ENCODE data around the gene COL19A1.

COL19A1 gene

GRCh38 chr6:70110126-70111022 is 244.0 kb downstream of the COL19A1 start:
- ATAC-seq (ENCODE audit: low read depth) (no peak), DNase-seq (ENCODE audit: low spot score) (no peak)
- H3K4me3 ChIP-seq (ENCODE audit: severe bottlenecking) = no peak overlapping the region
- H3K27me3 ChIP-seq (ENCODE audit: insufficient read depth, poor library complexity, severe bottlenecking) = peaks cover 22% of the 10 kb centered on the region
- no peaks in the 10 kb centered on the region for H3K9me3 ChIP-seq (ENCODE audit: severe bottlenecking)
- no peaks in the 10 kb centered on the region for H3K36me3 ChIP-seq (ENCODE audit: low read depth)
- no peak overlapping the region for H3K27ac ChIP-seq (ENCODE audit: poor library complexity, severe bottlenecking)
- H3K4me1 ChIP-seq (ENCODE audit: insufficient read depth, poor library complexity, severe bottlenecking) = no peaks in the 10 kb centered on the region
- no peak for TF ChIP-seq CTCF (IDR thresholded peaks at IDR 0.05; ENCODE audit: poor library complexity, severe bottlenecking)

- ATAC-seq (ENCODE audit: low read depth) = no peak
- H3K36me3 ChIP-seq (ENCODE audit: low read depth) = no peaks in the 10 kb centered on the region
- H3K4me1 ChIP-seq (ENCODE audit: insufficient read depth, poor library complexity, severe bottlenecking) = no peaks in the 10 kb centered on the region
- no peaks in the 10 kb centered on the region for H3K9me3 ChIP-seq (ENCODE audit: severe bottlenecking)
- peaks cover 13% of the 10 kb centered on the region for H3K27me3 ChIP-seq (ENCODE audit: insufficient read depth, poor library complexity, severe bottlenecking)
- no peak overlapping the region for H3K4me3 ChIP-seq (ENCODE audit: severe bottlenecking)
- no peak for DNase-seq (ENCODE audit: low spot score)
- no peak overlapping the region for H3K27ac ChIP-seq (ENCODE audit: poor library complexity, severe bottlenecking)
- TF ChIP-seq CTCF (IDR thresholded peaks at IDR 0.05; ENCODE audit: poor library complexity, severe bottlenecking) = no peak
Observed at GRCh38 chr6:70111737-70112136, 245.4 kb downstream of the COL19A1 start.

GRCh38 chr6:70112716-70113115 is 246.4 kb downstream of the COL19A1 start:
- no peaks in the 10 kb centered on the region for H3K4me1 ChIP-seq (ENCODE audit: insufficient read depth, poor library complexity, severe bottlenecking)
- no peak overlapping the region for H3K4me3 ChIP-seq (ENCODE audit: severe bottlenecking)
- ATAC-seq (ENCODE audit: low read depth) = no peak
- peaks cover 15% of the 10 kb centered on the region for H3K27me3 ChIP-seq (ENCODE audit: insufficient read depth, poor library complexity, severe bottlenecking)
- no peaks in the 10 kb centered on the region for H3K9me3 ChIP-seq (ENCODE audit: severe bottlenecking)
- TF ChIP-seq CTCF (IDR thresholded peaks at IDR 0.05; ENCODE audit: poor library complexity, severe bottlenecking) = no peak
- no peaks in the 10 kb centered on the region for H3K36me3 ChIP-seq (ENCODE audit: low read depth)
- H3K27ac ChIP-seq (ENCODE audit: poor library complexity, severe bottlenecking) = no peak overlapping the region
- no peak for DNase-seq (ENCODE audit: low spot score)

GRCh38 chr6:70113171-70113570 is 246.8 kb downstream of the COL19A1 start:
- Histone ChIP-seq H3K27ac (ENCODE audit: poor library complexity, severe bottlenecking) (no peak overlapping the region), H3K36me3 (ENCODE audit: low read depth) (no peaks in the 10 kb centered on the region), H3K27me3 (ENCODE audit: insufficient read depth, poor library complexity, severe bottlenecking) (peaks cover 12% of the 10 kb centered on the region), H3K9me3 (ENCODE audit: severe bottlenecking) (no peaks in the 10 kb centered on the region), H3K4me3 (ENCODE audit: severe bottlenecking) (no peak overlapping the region), H3K4me1 (ENCODE audit: insufficient read depth, poor library complexity, severe bottlenecking) (no peaks in the 10 kb centered on the region)
- no peak for ATAC-seq (ENCODE audit: low read depth)
- no peak for DNase-seq (ENCODE audit: low spot score)
- TF ChIP-seq CTCF (IDR thresholded peaks at IDR 0.05; ENCODE audit: poor library complexity, severe bottlenecking) = no peak

GRCh38 chr6:70118670-70119069 is 252.3 kb downstream of the COL19A1 start:
- no peaks in the 10 kb centered on the region for H3K4me1 ChIP-seq (ENCODE audit: insufficient read depth, poor library complexity, severe bottlenecking)
- DNase-seq (ENCODE audit: low spot score) (no peak), ATAC-seq (ENCODE audit: low read depth) (no peak)
- peaks cover 10% of the 10 kb centered on the region for H3K27me3 ChIP-seq (ENCODE audit: insufficient read depth, poor library complexity, severe bottlenecking)
- H3K36me3 ChIP-seq (ENCODE audit: low read depth) = no peaks in the 10 kb centered on the region
- no peak overlapping the region for H3K4me3 ChIP-seq (ENCODE audit: severe bottlenecking)
- TF ChIP-seq CTCF (IDR thresholded peaks at IDR 0.05; ENCODE audit: poor library complexity, severe bottlenecking) = no peak
- no peak overlapping the region for H3K27ac ChIP-seq (ENCODE audit: poor library complexity, severe bottlenecking)
- no peaks in the 10 kb centered on the region for H3K9me3 ChIP-seq (ENCODE audit: severe bottlenecking)

Measured in RWPE2 (cell line).